ENCODE data around the gene CSNK2A3.

DNA sequence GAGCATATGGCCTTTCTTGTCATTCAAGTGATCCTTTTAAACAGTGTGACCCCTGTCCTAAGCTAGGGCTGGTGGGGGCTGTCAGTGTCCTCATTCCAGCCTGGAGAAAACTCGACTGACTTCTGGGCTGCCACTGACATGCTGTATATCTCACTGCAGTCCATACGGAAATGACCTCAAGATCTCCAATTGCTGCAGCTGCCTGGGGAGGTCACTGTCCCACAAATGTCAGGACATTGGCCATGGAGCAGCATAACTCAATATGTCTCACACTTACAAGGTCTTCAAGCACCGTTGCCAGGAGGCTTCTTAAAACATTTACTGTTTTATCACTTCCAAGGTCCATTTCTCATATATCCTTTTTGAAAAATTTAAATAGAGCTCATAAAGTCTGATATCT lies 27.8 kb upstream of the CSNK2A3 start:
- no peak for TF ChIP-seq POLR2A (IDR thresholded peaks at IDR 0.05; ENCODE audit: low read depth, low read length)
- no peak for TF ChIP-seq POLR2AphosphoS5 (IDR thresholded peaks at IDR 0.05; ENCODE audit: low read depth, low read length)

All from GM12892 (cell line).